CD4-positive, alpha-beta T cell treated with Interferon alpha-2 for 1 hour (primary cell): ENCODE results near the gene TNIP1.

Experiments used
- DNase-seq, 2 donors: peaks; one replicate each; pipeline ENCODE4 v3.0.0-alpha.2; 2020 to 2022

TNIP1 gene, protein sequence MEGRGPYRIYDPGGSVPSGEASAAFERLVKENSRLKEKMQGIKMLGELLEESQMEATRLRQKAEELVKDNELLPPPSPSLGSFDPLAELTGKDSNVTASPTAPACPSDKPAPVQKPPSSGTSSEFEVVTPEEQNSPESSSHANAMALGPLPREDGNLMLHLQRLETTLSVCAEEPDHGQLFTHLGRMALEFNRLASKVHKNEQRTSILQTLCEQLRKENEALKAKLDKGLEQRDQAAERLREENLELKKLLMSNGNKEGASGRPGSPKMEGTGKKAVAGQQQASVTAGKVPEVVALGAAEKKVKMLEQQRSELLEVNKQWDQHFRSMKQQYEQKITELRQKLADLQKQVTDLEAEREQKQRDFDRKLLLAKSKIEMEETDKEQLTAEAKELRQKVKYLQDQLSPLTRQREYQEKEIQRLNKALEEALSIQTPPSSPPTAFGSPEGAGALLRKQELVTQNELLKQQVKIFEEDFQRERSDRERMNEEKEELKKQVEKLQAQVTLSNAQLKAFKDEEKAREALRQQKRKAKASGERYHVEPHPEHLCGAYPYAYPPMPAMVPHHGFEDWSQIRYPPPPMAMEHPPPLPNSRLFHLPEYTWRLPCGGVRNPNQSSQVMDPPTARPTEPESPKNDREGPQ

DNA sequence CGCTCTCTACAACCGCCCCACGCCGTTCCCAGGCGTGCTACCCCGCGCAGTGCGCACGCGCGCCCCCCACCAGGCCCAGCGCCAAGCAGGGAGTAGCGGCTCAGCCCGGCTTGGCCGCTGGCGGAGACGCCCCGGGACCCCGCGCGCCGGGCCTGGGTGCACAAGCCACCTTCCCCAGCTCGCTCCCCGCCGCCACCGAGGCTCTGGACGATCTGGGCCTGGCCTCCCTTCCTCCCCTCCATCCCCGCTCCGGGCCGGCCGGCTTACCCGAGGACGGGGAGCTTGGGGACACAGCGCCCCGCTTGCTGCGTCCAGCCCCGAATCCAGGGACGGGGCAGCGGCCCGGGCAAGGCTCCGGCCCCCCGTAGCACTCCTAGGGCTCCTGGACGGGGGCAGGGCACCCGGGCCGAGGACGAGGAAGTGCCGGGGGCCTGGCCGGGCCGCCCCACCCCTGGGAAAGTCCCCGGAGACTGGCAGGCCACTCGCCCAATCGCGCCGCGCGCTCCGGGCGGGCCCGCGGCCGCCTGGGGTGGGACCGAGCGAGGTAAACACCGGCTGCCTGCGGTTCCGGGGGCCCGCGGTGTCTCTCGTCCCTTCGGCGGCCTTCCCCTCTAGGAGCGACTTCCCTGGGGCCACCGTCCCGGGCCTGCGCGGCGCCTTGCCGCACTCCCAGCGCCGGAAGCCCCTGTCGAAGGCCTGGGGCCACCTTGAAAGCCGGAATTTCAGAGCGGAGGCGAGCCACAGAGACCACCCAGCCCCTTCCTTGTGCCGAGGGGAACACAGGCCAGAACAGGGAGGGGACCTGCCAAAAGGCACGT lies at the start of gene TNIP1:
TNIP1 (minus strand) TSS at position 422 of the 818 bp plus-strand sequence. CDS start 15,939 bp downstream, outside the sequence.
- peak; percentile 91 to 95 for DNase-seq

DNA sequence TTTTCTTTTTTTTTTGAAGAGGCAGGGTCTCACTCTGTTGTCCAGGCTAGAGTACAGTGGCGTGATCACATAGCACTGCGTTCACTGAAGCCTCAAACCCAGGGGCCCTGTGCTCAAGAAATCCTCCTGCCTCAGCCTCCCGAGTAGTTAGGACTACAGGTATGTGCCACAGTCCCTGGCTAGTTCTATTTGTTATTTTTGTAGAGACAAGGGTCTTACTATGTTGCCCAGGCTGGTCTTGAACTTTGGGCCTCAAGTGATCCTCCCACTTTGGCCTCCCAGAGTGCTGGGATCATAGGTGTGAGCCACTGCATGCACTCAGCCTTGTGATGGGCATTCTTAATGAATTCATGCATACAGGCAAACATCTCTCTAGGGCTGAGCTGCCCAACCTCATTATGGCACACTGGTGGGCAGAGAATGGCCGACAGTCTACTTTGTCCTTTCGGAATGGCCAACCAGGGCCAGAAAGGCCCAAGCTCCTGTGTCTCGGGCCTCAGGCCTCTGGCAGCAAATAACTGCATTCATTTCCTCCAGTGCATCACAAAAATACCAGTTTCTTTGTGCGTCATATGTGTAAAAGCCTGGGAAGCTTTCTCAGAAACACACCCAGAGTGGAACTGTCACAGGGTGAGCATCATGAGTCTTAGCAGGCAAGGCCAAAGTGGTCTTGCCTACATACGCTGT lies 49.5 kb upstream of the TNIP1 start:
- no peak for DNase-seq

DNA sequence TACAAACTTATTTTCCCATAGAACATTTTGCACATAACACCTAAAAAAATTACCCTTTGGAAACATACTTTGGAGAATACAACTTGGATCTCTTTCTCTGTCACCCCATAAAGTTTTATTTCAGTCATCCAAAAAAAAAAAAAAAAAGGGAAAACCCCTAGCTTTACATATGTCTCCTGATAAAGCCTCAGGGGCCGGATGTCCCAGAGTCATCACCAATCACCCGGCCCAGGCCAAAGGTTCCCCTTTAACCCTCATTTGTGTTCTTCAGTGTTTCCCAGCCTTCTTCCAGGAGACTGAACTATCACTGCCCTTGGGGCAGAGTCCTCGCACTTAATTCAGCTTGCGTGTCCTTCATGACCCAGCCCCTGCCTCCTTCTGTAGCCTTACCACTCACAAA lies 48.0 kb upstream of the TNIP1 start:
- DNase-seq: no peak

DNA sequence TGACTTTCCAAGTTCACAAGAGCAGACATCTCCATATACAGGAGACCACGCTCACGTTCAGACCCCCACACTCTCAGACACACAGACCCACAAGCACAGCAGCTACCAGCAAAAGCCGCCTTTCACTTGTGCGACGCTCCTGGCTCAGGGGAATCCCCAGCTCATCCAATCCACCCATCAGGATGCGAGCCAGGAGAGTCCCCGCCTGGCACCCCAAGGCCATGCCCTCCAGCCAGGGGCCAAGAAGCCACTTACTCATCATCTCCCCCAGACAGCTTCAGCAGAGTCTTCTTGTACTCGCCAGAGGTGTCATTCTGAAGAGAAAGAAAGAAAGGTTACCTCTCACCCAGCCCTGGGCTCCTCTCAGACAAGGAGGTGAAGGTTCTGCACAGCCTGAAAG lies 47.1 kb upstream of the TNIP1 start:
- no peak for DNase-seq

DNA sequence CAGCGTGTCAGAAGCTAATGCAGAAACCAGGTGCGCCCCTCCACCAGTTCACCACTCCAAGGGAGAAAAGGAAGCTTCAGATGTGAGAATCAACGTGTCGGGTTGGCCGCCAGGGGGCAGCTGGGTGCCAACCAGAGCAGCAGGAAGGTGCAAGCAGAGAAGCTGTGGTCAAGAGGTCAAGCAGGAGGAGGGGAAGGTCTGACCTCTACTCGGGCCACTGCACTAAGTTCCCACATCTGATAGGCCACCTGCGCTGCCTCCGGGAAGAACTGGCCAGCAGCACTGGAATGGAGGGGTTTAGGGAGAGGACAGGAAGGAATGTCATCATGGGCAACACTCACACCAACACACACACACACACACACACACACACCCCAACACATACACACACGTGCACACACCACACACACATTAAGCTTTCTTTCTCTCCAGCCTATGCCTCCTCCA lies 45.4 kb upstream of the TNIP1 start:
- peak; percentile 71 to 74 for DNase-seq

DNA sequence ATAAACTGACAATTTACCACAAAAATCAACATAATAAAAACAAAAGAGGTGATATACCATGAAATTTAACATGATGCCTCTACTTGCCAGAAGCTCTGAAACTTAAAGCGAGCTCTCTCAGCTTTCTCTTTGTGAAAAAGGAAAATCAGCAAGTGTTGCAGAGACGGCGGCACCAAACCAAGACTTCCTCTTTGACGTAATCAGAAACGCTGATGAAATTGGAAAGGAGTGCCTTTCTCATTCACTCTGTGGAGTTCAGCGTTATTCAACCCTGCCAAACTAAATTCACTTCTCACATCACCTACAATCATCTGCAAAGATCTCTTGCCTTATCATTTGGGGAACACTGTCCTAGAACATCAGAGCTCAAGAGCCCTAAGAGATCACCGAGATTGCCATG lies 44.6 kb upstream of the TNIP1 start:
- DNase-seq: peak; percentile 19 to 33

DNA sequence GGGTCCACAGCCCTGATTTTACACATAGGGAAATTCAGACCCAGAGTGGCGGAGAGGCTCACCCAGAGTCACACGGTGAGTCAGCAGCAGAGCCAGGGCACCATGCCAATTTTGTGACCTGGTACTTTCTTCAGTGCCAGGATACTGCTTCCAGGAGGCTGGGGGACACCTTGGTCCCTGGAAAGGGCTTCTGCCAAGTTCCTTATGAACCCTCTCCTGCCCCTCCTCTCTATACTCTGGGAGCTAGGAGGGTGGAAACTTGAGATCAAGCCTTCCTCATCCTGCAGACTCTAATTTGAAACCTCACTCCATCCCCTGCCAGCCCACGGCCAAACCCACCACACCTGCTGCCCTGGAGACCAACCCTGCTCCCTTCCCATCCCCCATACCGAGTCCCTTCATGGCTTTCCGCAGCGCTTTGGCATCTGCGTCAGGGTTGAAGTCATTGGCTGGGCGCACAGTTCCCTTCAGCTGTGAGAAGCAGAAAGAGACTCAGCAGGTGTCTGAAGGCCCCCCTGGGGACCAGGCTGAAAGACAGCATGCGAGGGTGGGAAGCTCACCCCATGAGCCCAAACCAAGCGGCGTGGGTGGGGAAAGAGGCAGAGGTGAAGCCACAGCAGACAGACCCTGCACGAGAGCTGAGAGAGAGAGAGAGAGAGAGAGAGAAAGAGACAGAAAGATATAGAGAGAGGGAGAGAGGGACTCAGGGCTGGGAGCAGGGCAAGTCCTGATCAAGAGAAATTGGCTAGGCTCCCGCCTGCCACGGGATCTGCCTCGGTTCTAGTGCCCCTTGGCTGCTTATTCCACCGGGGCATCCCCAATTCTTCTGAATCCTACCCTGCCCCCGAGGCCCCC lies 43.3 kb upstream of the TNIP1 start:
- peak in 1 of 2 donors; percentile 81 for DNase-seq

DNA sequence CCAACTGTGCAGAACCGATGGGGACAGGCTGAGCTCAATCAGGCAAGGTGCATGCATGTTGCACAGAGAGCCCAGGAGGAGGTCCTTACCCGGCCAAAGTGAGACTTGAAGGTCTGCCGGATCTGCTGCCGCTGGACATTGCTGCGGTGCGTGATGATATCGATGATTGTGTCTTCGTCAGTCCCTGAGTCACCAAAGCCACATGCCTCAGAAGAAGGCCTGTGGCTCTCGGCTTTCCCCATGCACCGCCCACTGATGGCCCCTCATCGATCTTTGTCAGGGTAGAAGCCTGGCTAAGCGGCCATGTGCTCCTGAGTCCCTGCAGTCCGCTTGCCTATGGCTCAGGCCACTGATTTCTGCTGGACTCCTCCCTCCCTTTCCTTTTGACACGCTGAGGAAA lies 42.0 kb upstream of the TNIP1 start:
- no peak for DNase-seq

DNA sequence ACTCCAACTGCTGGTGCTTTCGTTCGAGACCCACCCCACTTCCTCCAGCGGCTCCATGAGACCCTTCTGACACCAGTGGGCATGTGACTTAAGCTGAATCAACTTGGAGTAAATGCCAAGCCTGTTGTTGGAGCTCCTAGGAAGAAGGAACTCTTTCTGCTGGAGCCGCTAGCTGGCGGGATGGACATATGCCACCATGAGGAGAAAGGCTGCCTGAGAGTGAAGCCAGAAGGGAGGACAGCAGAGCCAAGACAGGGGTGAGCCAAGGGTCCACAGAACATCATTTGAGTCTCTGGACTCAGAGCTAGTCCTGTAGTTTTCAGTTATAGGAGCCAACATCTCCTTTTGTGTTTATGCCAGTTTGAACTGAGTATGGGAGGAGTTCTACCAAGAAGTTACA lies 40.8 kb upstream of the TNIP1 start:
- DNase-seq: no peak

DNA sequence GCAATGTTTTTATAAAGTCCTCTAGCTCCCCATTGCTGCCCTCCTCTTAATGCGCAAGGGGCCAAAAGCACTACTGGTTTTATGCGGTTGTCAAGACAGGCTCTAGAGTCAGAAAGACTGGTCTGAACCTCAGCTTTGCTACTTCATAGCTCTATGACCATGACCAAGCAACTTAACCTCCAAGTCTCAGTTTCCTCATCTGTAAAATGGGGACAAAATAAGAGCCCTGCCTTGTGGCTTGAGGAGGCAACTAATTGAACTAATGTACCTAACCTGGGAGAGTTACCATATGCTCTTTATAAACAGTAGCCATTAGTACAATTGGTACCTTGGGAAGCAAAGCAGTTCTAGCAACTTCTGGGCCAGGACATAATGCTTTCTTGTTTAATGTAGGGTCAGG lies 40.3 kb upstream of the TNIP1 start:
- no peak for DNase-seq

DNA sequence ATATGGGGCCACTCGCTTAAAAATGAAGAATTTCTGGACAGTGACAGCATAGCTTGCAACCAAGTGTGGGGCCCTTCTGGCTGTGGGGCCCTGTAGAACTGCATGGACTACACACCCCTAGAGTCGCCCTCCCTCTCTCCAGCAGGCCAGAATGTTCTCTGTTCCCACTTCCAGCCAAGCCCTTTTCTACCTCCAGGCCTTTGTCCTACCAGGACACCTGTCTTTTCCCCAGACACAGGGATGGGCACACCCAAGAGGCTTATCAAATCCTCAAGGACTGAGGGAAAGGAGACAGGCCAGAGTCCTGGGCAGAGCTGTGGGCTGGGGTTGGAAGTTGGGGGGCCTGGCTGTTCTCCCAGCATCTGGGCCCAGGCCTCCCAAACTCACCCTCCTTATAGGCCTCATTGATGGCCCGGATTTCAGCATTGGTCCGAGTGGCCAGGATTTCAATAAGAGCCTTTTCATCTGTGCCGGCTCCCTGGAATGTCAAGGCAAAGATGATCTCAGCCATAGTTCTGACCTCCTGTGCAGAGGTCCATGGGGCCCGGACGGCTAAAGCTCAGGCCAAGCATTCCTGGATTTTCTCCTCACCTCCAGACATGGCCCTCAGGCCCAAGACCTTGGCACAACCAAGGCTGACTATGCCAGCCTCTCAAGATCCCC lies 38.2 kb upstream of the TNIP1 start:
- DNase-seq: no peak

DNA sequence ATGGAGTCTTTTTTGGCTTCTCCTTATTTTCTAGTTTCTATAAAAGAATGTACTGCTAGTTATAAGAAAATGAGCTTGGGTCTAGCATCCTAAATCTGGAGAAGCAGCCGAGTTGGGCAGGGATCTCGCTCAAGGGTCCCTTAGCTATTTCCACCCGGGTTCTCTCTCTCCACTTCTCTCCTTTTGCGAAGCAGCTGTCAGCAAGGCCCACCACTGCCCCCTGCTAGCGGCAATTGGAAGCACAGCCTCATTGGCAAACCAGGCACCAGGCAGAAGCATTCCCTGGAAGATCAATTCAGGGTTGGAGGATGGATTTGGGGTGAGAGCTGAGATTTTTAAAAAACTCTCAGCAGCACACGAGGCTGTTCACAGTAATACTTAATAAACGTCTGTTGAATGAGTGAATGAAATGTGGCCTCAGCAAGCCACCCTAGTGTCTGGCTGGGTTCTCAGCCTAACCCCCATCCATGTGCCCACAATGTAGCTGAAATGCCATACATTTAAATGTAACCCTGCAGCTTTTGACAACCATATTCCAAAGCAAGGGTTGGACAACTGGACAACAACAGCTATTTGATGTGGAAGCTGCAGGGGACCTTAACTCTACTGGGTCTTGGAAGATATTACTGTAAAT lies 34.6 kb upstream of the TNIP1 start:
- DNase-seq: peak; percentile 66 to 74

DNA sequence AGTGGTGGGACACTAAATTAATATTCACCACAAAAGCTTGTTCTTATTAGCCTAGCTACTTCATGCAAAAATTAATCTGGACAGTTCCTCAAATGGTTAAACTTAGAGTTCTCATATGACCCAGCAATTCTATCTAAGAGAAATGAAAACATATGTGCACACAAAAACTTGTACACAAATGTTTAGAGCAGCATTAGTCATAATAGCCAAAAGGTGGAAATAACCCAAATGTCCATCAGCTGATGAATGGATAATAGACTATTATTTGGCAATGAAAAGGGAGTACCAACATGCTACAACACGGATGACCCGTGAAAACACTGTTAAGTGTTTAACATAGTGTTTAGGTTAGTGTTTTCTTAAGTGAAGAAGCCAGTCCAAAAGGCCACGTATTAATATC lies 32.8 kb upstream of the TNIP1 start:
- DNase-seq: no peak

DNA sequence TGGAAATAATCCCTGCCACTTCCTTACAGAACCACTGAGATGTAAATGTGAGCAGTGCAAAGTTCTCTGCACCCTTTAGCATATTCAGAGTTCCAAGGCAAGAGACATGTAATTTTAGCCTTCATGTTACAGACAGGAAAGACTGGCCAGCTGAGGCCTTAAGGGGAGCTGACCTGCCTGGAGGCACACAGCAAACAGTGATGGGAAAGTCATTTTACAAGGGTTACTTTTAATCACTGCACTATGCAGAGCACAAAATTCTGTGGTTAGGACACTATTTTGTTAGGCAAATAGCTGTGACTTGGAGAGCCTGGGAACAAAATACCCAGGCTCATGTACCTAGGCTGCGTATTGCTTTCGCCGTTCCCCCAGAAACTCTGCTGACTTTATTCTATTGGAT lies 30.2 kb upstream of the TNIP1 start:
- no peak for DNase-seq

DNA sequence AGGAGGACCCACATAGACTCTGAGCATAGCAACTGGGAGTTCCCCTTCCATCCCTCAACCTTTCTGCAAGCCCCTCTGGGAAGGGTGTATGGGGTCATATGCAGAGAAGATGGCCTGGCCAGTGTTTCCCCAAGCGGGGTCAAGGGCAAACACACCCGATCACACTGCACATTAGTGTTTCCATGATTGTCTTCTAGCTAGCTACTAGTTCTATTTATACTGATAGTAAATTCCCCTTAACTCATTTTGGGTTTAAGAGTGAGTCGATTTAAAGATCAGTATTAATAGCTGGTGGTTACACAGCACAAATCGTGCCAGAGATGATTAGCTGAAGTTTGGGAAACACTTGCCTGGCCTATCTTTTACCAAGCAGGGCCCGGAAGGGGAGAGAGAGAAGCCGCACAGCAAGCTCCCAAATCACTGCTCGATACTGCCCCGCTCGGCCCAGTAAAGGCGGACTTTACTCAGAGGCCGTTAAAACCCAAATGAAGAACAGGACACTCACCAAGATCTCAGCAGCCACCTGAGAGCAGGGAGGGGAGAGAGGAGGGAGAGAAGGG lies 29.4 kb upstream of the TNIP1 start:
- no peak for DNase-seq

DNA sequence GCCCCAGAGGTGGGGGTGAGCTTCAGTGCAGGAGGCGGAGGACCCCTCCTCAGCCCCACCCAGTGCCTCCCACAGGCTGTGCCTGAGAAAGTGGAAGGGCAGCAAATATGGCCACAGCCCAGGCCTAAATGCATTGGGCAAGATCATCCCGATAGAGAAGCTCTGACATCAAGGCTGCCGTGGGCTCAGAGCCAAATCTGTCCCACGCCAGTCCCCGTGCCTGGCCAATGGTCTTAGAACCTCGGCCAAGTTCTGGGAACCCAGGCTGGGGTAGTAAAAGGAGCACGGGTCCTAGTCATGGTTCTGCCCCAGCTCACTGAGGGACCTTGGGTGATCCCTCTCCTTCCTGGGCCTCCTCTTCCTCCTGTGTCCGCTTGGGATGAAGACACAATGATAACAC lies 27.7 kb upstream of the TNIP1 start:
- no peak for DNase-seq

DNA sequence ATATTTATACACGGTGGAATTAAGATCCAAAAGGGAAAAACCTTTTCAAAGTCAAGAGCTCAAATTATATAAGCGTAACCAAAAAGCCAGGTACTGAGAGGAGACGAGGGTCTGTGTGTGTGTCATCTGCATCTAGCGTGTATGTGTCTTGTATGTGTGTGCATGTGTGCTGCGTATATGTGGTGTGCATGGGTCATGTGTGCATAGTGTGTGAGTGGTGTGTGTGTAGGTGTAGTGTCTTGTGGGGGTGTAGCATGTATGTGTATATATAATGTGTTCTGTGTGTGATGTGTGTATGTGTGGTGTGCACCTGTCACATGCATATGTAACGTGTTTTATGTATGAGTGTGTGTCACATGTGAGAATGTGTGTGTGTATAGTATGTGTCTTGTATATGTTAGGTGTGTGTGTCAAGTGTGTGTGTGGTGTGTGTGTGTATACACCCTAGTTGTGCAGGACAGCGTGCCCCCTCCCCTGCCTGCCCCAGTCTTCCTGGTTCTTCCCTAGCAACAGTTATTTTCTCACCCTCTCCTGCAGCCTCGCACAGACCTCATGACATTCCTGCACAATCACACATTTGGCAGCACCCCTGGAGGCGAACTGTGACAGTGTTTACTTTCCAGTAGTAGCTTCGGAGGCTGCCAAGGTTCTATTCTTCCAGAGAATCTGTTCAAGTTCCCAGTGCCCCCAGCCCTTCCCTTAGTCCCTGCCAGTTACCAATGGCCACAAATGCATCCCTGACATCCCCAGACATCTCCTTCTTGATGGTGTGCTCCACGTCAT lies 27.1 kb upstream of the TNIP1 start:
- no peak for DNase-seq

DNA sequence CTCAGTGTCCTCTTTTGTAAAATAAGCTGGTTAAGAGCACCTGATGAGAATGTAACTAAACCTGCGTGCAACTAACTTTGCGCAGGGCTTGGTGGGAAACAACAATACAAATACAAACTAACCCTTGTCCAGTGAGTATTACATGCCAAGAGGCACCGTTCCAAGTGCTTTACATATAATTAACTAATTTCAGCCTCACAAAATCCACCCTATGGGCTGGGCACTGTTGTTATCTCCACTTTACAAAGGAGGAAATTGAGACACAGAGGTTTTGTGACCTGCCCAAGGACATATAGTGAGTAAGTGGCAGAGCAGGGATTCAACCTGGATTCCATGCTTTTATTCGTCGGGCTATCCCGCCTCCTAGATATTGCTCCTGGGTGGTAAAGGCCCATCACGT lies 26.2 kb upstream of the TNIP1 start:
- no peak for DNase-seq

DNA sequence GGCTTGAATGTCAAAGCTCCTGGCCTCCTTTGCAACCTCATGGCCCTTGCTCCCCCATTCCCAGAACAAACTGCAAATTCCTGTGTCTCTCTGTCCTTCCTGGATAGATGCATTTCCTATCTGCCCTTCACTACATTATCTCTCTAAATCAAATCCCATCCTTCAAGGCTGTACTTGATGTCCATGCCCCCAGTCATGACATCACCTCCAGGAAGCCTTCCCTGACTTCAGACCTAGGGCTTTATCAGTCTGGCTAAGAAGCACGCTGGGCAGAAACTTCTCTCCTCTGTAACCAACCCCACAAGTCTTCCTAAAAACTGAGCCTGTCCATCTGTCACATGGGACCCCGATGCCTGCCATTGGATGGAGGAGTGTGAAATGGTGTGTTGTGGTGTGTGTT lies 25.7 kb upstream of the TNIP1 start:
- no peak for DNase-seq

DNA sequence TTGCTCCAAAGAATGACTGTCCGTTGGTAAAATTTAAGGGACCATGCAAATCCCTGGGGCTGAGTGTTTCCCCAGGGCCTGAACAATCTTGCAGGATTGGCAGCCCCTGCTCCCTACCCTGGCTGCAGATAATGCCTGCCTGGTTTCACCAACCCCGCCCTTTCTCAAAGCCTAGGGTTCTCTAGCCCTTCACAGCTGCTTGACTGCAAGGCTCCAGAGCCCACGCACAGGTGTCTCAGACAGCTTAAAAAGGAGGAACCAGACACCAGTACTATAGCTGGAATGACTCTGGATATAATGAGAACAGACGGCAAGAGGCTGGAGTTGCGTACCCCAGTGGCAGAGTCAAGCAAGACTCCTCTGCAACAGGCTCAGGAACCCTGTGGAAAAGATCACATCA lies 25.2 kb upstream of the TNIP1 start:
- DNase-seq: no peak
